Tibial nerve (tissue), 4 donors: ENCODE data around the gene OCLN. TPM values are rescaled to one million over a fixed set of nuclear protein-coding genes. Genes with fewer than 3 reads are reported as not detected.
"Not testable (repeated sequence)": the region's sequence is repeated elsewhere in the genome, so short reads cannot be mapped to it uniquely, and the experiment has no call there.

Source experiments
- DNase-seq, 2 donors: peaks; one replicate each; pipeline ENCODE4 v3.0.0-alpha.2; 2019; ENCODE audit warnings: low spot score in 2 of 2
- H3K27ac ChIP-seq, 4 donors: fragments of 200-600 bp; sonication (generic) in 3 of 4; one replicate each; pipeline ENCODE4 v1.5.1; 2017 to 2019; ENCODE audit warnings: mild to moderate bottlenecking in 1 of 4
- H3K27me3 ChIP-seq, 2 donors: fragments of 200-600 bp; sonication (generic) in 1 of 2; one replicate each; pipeline versions ENCODE4 v1.5.1 to v1.6.0; 2017 to 2019
- H3K36me3 ChIP-seq, 3 donors: fragments of 200-600 bp; sonication (generic); one replicate each; pipeline ENCODE4 v1.5.1; 2018 to 2019
- H3K4me1 ChIP-seq, 4 donors: fragments of 200-600 bp; sonication (generic) in 3 of 4; one replicate each; pipeline ENCODE4 v1.5.1; 2017 to 2019
- H3K4me3 ChIP-seq, 4 donors: fragments of 200-600 bp; sonication (generic) in 3 of 4; one replicate each; pipeline ENCODE4 v1.5.1; 2017 to 2019; ENCODE audit warnings: mild to moderate bottlenecking in 1 of 4, moderate library complexity in 1 of 4
- H3K9me3 ChIP-seq, 4 donors: fragments of 200-600 bp; sonication (generic) in 3 of 4; one replicate each; pipeline ENCODE4 v1.5.1; 2017 to 2019
- CTCF ChIP-seq, 5 experiments: fragments of 200-600 bp in 3 of 5; fragments of 450-650 bp in 2 of 5; sonication (generic) in 3 of 5; IDR thresholded peaks; one replicate each; pipeline ENCODE4 v1.5.1; 2016 to 2019; ENCODE audit warnings: antibody characterized with exemption in 5 of 5, mild to moderate bottlenecking in 3 of 5, moderate library complexity in 2 of 5
- EP300 ChIP-seq, 2 donors: sonication (generic); formaldehyde crosslinking; IDR thresholded peaks; one replicate each; pipeline ENCODE4 v1.6.1; 2017; ENCODE audit warnings: antibody characterized with exemption in 2 of 2, mild to moderate bottlenecking in 1 of 2
- POLR2A ChIP-seq, 2 donors: fragments of 450-650 bp; IDR thresholded peaks; one replicate each; pipeline ENCODE4 v1.6.1; 2017; ENCODE audit warnings: antibody characterized with exemption in 2 of 2, mild to moderate bottlenecking in 2 of 2, moderate library complexity in 2 of 2
- WGBS, 2 donors: methylation state at CpG; one replicate each; pipeline ENCODE4 v1.1.5; 2018; 5-methylcytosine and 5-hydroxymethylcytosine counted together
- total RNA-seq, 4 donors: library from RNA; depleted of rRNA; stranded (reverse); fragments of >200 nt; gene quantifications; one replicate each; pipeline ENCODE4 v1.1.0, GENCODE V29; 2016

Gene OCLN
- total RNA-seq, 4 donors from 2014 or later = 8.1 to 13.8 (median 9.2) TPM

GRCh38 chr5:69528609-69529008 is 36.0 kb downstream of the OCLN start:
- DNase-seq = no peak
- no peaks in the 10 kb centered on the region for H3K4me1 ChIP-seq
- no peaks in the 10 kb centered on the region for H3K9me3 ChIP-seq
- no peaks in the 10 kb centered on the region for H3K27me3 ChIP-seq
- no peak overlapping the region for H3K4me3 ChIP-seq
- no peak overlapping the region for H3K27ac ChIP-seq
- 91 to 93% methylated on average over 4 of the region's 4 CpGs for WGBS, 2 donors
- H3K36me3 ChIP-seq = no peaks in the 10 kb centered on the region
- TF ChIP-seq CTCF (IDR thresholded peaks at IDR 0.05) (no peak), POLR2A (IDR thresholded peaks at IDR 0.05) (no peak), EP300 (IDR thresholded peaks at IDR 0.05) (no peak)

GRCh38 chr5:69530561-69531405 is 38.2 kb downstream of the OCLN start:
- no peak for DNase-seq

GRCh38 chr5:69531406-69531801 is 38.8 kb downstream of the OCLN start:
- no peaks in the 10 kb centered on the region for H3K36me3 ChIP-seq
- H3K4me1 ChIP-seq = no peaks in the 10 kb centered on the region
- H3K9me3 ChIP-seq = no peaks in the 10 kb centered on the region
- TF ChIP-seq EP300 (IDR thresholded peaks at IDR 0.05) (no peak), POLR2A (IDR thresholded peaks at IDR 0.05) (no peak), CTCF (IDR thresholded peaks at IDR 0.05) (no peak)
- no peak for DNase-seq
- H3K4me3 ChIP-seq = no peak overlapping the region
- no peaks in the 10 kb centered on the region for H3K27me3 ChIP-seq
- H3K27ac ChIP-seq = no peak overlapping the region
- 36 to 41% methylated on average over 3 of the region's 3 CpGs for WGBS, 2 donors

More at GRCh38 chr5:69530561-69531405, 38.2 kb downstream of the OCLN start:
- Histone ChIP-seq H3K27ac (no peak overlapping the region), H3K4me3 (no peak overlapping the region), H3K36me3 (no peaks in the 10 kb centered on the region), H3K27me3 (no peaks in the 10 kb centered on the region), H3K4me1 (no peaks in the 10 kb centered on the region), H3K9me3 (no peaks in the 10 kb centered on the region)
- 68 to 78% methylated on average over 7 of the region's 7 CpGs for WGBS, 2 donors
- TF ChIP-seq POLR2A (IDR thresholded peaks at IDR 0.05) (no peak), EP300 (IDR thresholded peaks at IDR 0.05) (no peak), CTCF (IDR thresholded peaks at IDR 0.05) (no peak)

- not testable (repeated sequence) for H3K4me1 ChIP-seq, H3K27me3 ChIP-seq, H3K27ac ChIP-seq, H3K4me3 ChIP-seq, DNase-seq, H3K9me3 ChIP-seq, H3K36me3 ChIP-seq
- WGBS, 2 donors = 78 to 90% methylated on average over 2 to 3 of the region's 3 CpGs
These were observed 45.3 kb downstream of the OCLN start for GRCh38 chr5:69537911-69538310.

GRCh38 chr5:69538735-69539134 is 46.1 kb downstream of the OCLN start:
- DNase-seq, H3K9me3 ChIP-seq, H3K27me3 ChIP-seq, H3K36me3 ChIP-seq, H3K4me1 ChIP-seq, H3K4me3 ChIP-seq, H3K27ac ChIP-seq: not testable (repeated sequence)
- 85 to 100% methylated on average over 2 of the region's 2 CpGs for WGBS, 2 donors

GRCh38 chr5:69541347-69541746 is 48.8 kb downstream of the OCLN start:
- H3K4me3 ChIP-seq, H3K36me3 ChIP-seq, H3K9me3 ChIP-seq, H3K27ac ChIP-seq, H3K27me3 ChIP-seq, H3K4me1 ChIP-seq, DNase-seq: not testable (repeated sequence)
- no CpG with 5 or more reads among the region's 1 CpG for whole genome bisulfite sequencing, 2 donors

- H3K4me3 ChIP-seq, H3K27ac ChIP-seq, H3K27me3 ChIP-seq, H3K36me3 ChIP-seq, H3K4me1 ChIP-seq, H3K9me3 ChIP-seq, DNase-seq: not testable (repeated sequence)
- no CpG with 5 or more reads among the region's 3 CpGs for WGBS, 2 donors
These were observed 50.4 kb downstream of the OCLN start for GRCh38 chr5:69542838-69543618.

GRCh38 chr5:69544602-69545001 is 52.0 kb downstream of the OCLN start:
- not testable (repeated sequence) for H3K36me3 ChIP-seq, H3K4me1 ChIP-seq, H3K9me3 ChIP-seq, DNase-seq, H3K4me3 ChIP-seq, H3K27ac ChIP-seq, H3K27me3 ChIP-seq
- no CpG with 5 or more reads among the region's 7 CpGs for WGBS, 2 donors
